ENCODE results near the gene QSOX1.

QSOX1 gene

DNA sequence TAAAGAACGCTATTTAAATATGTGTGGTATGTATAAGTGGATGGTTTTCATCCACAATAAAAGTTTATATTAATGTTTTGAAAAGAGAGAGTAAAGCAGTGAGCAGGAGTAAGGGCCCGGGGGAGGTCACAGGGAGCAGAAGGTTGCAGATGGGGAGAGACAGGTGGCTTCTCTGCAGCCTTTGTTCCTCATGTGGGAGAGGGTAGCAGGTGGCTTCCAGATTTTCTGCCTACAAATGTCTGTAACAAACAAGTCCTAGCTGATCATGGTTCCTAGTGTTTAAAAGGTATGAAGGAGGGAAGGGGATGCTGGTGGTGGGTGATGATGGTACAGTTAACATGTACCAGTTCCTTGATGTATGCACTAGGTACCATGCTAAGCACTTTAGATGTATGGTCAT is 18.8 kb downstream of the QSOX1 start:
- H3K27ac ChIP-seq (ENCODE audit: low read depth, low read length), result no peak overlapping the region
- H3K4me2 ChIP-seq (ENCODE audit: low read length), result no peak overlapping the region
- TF ChIP-seq EZH2phosphoT487 (IDR thresholded peaks at IDR 0.05; ENCODE audit: borderline replicate concordance, low read length), result no peak
- TF ChIP-seq, protein P1, sequence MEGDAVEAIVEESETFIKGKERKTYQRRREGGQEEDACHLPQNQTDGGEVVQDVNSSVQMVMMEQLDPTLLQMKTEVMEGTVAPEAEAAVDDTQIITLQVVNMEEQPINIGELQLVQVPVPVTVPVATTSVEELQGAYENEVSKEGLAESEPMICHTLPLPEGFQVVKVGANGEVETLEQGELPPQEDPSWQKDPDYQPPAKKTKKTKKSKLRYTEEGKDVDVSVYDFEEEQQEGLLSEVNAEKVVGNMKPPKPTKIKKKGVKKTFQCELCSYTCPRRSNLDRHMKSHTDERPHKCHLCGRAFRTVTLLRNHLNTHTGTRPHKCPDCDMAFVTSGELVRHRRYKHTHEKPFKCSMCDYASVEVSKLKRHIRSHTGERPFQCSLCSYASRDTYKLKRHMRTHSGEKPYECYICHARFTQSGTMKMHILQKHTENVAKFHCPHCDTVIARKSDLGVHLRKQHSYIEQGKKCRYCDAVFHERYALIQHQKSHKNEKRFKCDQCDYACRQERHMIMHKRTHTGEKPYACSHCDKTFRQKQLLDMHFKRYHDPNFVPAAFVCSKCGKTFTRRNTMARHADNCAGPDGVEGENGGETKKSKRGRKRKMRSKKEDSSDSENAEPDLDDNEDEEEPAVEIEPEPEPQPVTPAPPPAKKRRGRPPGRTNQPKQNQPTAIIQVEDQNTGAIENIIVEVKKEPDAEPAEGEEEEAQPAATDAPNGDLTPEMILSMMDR (IDR thresholded peaks at IDR 0.05; ENCODE audit: low read depth, low read length, poor library complexity, severe bottlenecking), result no peak
- H3F3A ChIP-seq (ENCODE audit: control insufficient read depth, insufficient read depth), result no peaks in the 10 kb centered on the region
- H3K27me3 ChIP-seq (ENCODE audit: control insufficient read depth, low read length), result no peaks in the 10 kb centered on the region
- no peaks in the 10 kb centered on the region for H4K20me1 ChIP-seq (ENCODE audit: control insufficient read depth, insufficient read depth, low read depth, low read length)
- no peaks in the 10 kb centered on the region for H3K9me3 ChIP-seq (ENCODE audit: control insufficient read depth, insufficient read depth, low read length)
- H3K79me2 ChIP-seq (ENCODE audit: control insufficient read depth, low read length), result no peaks in the 10 kb centered on the region
- H3K36me3 ChIP-seq (ENCODE audit: control insufficient read depth, low read length), result peaks cover 2% of the 10 kb centered on the region; the same call in 1 of the 2 replicates
- no peaks in the 10 kb centered on the region for H3K4me1 ChIP-seq (ENCODE audit: control insufficient read depth, low read length)
- H3K4me3 ChIP-seq (ENCODE audit: low read length), result no peak overlapping the region
- H3K9me2 ChIP-seq (replicated peaks; ENCODE audit: control insufficient read depth, low read length), result no peaks in the 10 kb centered on the region

DNA sequence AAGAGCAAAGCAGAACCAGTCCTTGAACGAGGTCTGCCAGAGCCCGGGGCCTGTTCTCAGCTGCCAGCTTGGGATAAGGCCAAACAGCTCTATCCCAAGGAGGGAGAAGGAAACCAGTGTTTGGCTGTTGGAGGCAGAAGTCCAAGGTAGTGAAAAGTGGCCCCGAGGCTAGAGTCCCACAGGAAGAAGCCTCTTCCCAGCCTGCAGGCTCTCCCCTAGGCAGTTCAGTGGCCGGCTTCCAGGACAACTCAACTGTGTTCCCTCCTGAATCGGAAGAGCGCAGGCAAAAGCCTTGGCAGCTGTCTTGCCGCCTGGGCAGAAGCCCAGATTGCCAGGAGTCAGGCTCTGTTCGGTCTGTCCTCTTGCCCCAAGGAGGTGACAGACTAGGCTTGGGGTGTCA is 19.3 kb downstream of the QSOX1 start:
- no peak overlapping the region for H3K27ac ChIP-seq (ENCODE audit: low read depth, low read length)
- no peaks in the 10 kb centered on the region; the same call in 1 of the 2 replicates for H3K36me3 ChIP-seq (ENCODE audit: control insufficient read depth, low read length)
- no peaks in the 10 kb centered on the region for H3K27me3 ChIP-seq (ENCODE audit: control insufficient read depth, low read length)
- H3F3A ChIP-seq (ENCODE audit: control insufficient read depth, insufficient read depth), result no peaks in the 10 kb centered on the region
- H3K4me3 ChIP-seq (ENCODE audit: low read length), result no peak overlapping the region
- no peaks in the 10 kb centered on the region for H4K20me1 ChIP-seq (ENCODE audit: control insufficient read depth, insufficient read depth, low read depth, low read length)
- H3K4me2 ChIP-seq (ENCODE audit: low read length), result no peak overlapping the region
- TF ChIP-seq, protein P1 (IDR thresholded peaks at IDR 0.05; ENCODE audit: low read depth, low read length, poor library complexity, severe bottlenecking), result no peak
- TF ChIP-seq EZH2phosphoT487 (IDR thresholded peaks at IDR 0.05; ENCODE audit: borderline replicate concordance, low read length), result no peak
- H3K9me3 ChIP-seq (ENCODE audit: control insufficient read depth, insufficient read depth, low read length), result no peaks in the 10 kb centered on the region
- no peaks in the 10 kb centered on the region for H3K79me2 ChIP-seq (ENCODE audit: control insufficient read depth, low read length)
- H3K9me2 ChIP-seq (replicated peaks; ENCODE audit: control insufficient read depth, low read length), result no peaks in the 10 kb centered on the region
- H3K4me1 ChIP-seq (ENCODE audit: control insufficient read depth, low read length), result no peaks in the 10 kb centered on the region

DNA sequence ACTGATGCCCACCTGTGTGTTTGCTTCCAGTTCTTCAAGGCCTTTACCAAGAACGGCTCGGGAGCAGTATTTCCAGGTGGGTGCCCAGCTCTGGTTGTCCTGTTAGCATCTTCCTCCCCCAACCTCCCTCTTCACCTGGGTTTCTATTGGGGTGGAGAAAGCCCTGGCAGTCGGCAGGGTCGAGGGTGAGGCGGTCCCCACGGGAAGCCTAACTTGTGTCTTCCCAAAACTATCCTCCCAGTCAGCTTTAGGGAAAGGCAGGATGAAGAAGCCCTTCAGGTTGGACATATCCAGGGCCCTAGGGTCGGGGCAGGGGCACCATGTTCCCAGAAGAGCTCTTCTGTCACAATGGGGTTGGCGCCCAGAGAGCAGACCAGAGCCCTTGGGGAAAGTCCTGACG is 20.6 kb downstream of the QSOX1 start:
- H3K4me2 ChIP-seq (ENCODE audit: low read length), result no peak overlapping the region
- no peaks in the 10 kb centered on the region for H3K9me2 ChIP-seq (replicated peaks; ENCODE audit: control insufficient read depth, low read length)
- H3K79me2 ChIP-seq (ENCODE audit: control insufficient read depth, low read length), result no peaks in the 10 kb centered on the region
- no peak for TF ChIP-seq EZH2phosphoT487 (IDR thresholded peaks at IDR 0.05; ENCODE audit: borderline replicate concordance, low read length)
- TF ChIP-seq, protein P1 (IDR thresholded peaks at IDR 0.05; ENCODE audit: low read depth, low read length, poor library complexity, severe bottlenecking), result no peak
- H3F3A ChIP-seq (ENCODE audit: control insufficient read depth, insufficient read depth), result no peaks in the 10 kb centered on the region
- no peaks in the 10 kb centered on the region for H3K27me3 ChIP-seq (ENCODE audit: control insufficient read depth, low read length)
- no peaks in the 10 kb centered on the region for H3K36me3 ChIP-seq (ENCODE audit: control insufficient read depth, low read length)
- no peak overlapping the region for H3K27ac ChIP-seq (ENCODE audit: low read depth, low read length)
- no peaks in the 10 kb centered on the region for H3K4me1 ChIP-seq (ENCODE audit: control insufficient read depth, low read length)
- no peaks in the 10 kb centered on the region for H3K9me3 ChIP-seq (ENCODE audit: control insufficient read depth, insufficient read depth, low read length)
- no peak overlapping the region for H3K4me3 ChIP-seq (ENCODE audit: low read length)
- no peaks in the 10 kb centered on the region; the same call in 1 of the 2 replicates for H4K20me1 ChIP-seq (ENCODE audit: control insufficient read depth, insufficient read depth, low read depth, low read length)
